GM12865 (cell line): ENCODE measurements around the gene SHISAL1.
"Not testable (repeated sequence)": the region's sequence is repeated elsewhere in the genome, so short reads cannot be mapped to it uniquely, and the experiment has no call there.

Experiments
- DNase-seq: peaks from one replicate; pipeline ENCODE4 v3.0.0; 2010; ENCODE audit warnings: low read depth
- H3K4me3 ChIP-seq: 2 replicates; pipeline ENCODE4 v1.5.1; 2011; ENCODE audit warnings: mild to moderate bottlenecking, low read depth, low read length, control low read depth
- TF ChIP-seq, protein P1 (sequence below): IDR thresholded peaks from 2 replicates; pipeline ENCODE4 v1.5.1; 2011; ENCODE audit warnings: low read length, control low read depth, low read depth, inconsistent platforms; ENCODE audit not compliant: insufficient read depth; ENCODE audit errors: missing control alignments

The SHISAL1 gene

DNA sequence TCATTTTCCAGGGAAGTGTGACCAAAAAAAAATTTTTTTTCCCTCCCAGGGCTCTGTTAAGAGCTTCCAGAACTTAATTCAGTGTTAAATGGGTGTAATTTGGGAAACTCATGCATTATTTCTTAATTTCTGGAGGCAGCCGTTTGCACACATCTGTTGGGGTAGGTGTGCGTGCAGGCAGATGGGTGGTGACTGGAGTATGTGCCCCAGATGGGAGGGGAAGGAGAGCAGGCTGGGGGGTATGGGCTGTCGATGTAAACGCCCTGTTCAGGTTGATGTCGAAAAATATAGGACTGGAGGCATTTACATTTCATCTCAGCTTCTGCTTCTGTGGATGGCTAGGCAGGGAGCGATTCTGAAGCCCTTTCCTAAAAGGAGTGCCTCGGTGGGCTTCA is 13.7 kb upstream of the SHISAL1 start:
- TF ChIP-seq, protein P1, sequence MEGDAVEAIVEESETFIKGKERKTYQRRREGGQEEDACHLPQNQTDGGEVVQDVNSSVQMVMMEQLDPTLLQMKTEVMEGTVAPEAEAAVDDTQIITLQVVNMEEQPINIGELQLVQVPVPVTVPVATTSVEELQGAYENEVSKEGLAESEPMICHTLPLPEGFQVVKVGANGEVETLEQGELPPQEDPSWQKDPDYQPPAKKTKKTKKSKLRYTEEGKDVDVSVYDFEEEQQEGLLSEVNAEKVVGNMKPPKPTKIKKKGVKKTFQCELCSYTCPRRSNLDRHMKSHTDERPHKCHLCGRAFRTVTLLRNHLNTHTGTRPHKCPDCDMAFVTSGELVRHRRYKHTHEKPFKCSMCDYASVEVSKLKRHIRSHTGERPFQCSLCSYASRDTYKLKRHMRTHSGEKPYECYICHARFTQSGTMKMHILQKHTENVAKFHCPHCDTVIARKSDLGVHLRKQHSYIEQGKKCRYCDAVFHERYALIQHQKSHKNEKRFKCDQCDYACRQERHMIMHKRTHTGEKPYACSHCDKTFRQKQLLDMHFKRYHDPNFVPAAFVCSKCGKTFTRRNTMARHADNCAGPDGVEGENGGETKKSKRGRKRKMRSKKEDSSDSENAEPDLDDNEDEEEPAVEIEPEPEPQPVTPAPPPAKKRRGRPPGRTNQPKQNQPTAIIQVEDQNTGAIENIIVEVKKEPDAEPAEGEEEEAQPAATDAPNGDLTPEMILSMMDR: no peak
- H3K4me3 ChIP-seq: no peak overlapping the region
- DNase-seq: no peak

DNA sequence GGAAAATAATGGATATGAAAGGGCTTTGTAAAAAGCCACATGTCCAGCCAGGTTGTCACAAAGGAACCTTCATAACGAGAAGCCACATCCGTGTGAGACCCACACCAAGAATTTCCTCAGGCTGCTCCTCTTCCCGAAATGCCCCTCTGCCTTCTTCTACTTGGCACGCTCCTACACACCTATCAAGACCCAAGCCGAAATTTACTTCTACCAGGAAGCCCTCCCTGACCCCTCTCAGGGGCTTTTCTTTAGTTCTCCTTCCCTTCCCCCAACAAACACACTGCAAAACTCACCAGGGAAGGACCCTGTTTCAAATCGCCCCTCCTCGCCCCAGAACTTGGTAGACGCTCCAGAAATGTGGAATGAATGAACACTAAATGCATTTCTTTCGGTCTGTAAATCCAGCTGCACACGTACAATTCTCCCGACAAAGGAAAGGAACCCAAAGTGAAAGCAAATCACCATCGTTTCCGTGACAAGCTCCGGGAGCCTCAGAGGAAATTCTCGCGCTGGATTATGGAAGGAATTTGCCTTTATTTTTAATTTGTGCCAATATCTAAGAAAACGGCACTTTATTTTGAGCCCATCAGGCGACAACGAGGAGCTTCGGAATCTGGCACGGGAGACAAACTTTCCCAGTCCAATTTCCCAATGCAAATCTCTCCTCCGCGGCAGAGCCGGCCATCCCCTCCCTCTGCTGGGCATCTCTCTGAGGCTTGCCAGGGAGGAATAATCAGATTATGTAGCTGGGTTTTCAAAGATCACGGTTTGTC is 13.2 kb upstream of the SHISAL1 start:
- no peak for DNase-seq
- TF ChIP-seq, protein P1: no peak
- H3K4me3 ChIP-seq: no peak overlapping the region

DNA sequence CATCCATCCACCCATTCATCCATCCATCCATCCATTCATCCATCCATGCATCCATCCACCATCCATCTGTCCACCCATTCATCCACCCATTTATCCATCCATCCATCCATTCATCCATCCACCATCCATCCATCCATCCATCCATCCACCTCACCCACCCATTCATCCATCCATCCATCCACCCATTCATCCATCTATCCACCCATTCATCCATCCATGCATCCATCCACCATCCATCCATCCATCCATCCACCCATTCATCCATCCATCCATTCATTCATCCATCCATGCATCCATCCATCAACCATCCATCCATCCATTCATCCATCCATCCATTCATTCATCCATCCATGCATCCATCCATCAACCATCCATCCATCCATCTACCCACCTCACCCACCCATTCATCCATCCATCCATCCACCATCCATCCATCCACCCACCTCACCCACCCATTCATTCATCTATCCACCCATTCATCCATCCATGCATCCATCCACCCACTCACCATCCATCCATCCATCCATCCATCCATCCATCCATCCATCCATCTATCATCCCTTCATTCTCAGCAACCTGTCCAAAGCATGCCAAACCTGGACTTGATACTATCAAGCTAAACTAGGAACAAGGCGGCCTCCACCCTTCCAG is 10.5 kb upstream of the SHISAL1 start:
- H3K4me3 ChIP-seq, DNase-seq: not testable (repeated sequence)

DNA sequence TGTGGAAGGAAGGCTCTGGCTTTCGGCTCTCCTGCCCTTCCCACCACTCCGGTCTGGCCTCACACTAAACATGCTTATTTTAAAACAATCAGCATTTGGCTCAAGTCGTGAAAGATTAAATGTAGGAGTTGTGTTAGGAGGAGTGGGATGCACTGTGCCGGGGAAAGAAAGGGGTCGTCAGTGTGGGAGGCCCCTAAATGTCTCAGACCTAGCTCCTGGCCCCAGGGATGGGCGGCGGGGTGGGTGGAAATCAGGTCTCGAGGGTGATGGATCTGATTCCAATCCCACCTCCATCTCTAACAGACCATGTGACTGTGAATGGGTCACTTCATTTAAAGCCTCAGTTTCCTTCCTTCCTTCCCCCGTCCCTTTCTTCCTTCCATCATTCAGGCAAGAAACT is 6.9 kb upstream of the SHISAL1 start:
- DNase-seq: no peak
- TF ChIP-seq, protein P1: no peak
- H3K4me3 ChIP-seq: no peak overlapping the region

DNA sequence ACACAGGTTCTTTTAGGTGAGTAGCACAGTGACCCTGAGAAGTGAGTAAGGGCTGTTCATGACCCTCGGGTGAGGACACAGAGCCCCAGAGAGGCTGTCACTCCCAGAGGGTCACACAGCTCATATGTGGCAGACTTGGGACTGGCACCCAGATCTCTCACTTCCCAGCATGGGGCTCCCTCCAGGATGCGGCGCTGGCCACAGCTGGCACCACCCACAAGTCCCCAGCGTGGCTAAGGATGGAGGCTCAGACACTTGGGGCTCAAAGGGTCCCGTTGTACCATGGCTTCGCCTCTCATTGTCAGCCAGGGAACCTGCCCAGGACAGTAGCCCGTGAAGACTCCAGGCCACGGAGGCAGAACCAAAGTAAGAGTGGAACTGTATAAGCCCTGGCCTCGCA is 6.0 kb upstream of the SHISAL1 start:
- DNase-seq: no peak
- H3K4me3 ChIP-seq: no peak overlapping the region
- TF ChIP-seq, protein P1: no peak

DNA sequence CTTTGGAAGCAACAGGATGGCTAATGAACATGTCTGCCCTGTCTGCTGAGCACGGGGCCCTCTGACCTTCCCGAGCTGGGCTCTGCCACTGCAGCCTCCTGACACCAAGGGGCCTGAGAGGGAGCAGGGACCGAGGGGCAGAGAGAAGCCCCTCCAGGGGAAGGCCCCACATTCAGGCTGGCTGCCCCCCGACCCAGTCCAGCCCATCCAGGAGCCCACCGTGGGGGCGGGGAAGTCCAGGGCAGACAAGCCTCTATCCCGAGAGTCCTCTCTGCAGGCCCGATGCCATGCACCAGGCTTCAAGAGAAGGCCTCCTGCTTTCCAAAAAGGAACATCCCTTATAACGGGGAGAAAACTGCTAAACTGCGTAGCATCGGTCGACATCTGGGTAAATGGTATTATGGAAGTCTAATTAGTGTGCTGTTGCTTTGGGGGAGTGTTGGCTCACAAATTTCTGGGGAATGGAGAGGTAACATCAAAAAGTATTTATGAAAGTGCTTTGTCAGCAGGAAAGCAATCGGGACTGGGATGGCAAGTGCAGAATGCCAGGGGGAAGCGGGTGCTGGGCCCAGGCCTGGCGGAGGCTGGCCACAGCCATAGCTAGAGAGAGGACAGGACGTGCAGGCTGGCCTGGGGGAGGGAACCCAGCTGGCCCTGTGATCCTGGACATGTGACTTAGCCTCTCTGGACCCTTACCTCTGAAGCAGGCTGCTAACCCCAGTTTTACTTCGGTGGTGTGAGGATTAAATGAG is 5.3 kb upstream of the SHISAL1 start:
- no peak for DNase-seq
- no peak overlapping the region for H3K4me3 ChIP-seq
- TF ChIP-seq, protein P1: no peak

DNA sequence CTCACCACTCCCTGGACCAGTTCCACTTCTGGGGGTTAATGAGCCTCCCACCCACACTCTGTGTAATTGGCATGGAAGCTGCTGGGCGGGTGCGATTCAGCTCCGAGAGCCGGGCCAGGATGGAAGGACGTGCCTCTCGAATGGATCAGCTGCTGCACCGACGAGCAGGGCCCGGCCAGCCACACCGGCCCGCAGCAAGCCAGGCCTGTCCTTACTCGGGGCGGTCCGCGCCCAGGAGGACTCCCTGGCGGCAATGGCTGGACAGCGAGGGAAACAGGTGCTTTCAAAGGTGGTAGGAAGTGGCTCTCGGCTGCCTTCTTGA is 4.3 kb upstream of the SHISAL1 start:
- TF ChIP-seq, protein P1: no peak
- DNase-seq: no peak
- no peak overlapping the region for H3K4me3 ChIP-seq
